ENCODE measurements around the gene LRRC18.

DNA sequence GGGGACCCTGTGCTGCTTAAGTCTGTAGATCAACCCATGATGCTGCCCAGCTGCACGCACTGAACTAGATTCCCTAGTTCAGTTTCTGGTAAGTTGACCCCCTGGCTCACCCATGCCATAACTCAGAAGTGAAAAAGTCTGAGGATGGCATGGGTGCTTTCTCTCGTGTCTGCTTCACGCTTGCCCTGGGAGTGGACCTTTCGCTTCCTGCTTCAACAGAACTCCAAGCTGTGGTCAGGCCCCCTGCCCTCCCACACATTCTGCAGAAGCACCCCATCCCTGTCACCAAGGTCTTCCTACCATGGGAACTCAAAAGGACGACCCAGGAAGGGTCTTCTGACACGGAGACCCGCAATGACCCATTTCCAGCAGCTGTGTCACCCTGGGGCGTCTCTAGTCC, 39.9 kb downstream of the LRRC18 start:
- TF ChIP-seq CTCF (IDR thresholded peaks at IDR 0.05) (no peak), POLR2A (IDR thresholded peaks at IDR 0.05) (no peak)

Data from lower leg skin (tissue), 3 donors.